ENCODE measurements around the gene TSPAN13. TPM values are rescaled to one million over a fixed set of nuclear protein-coding genes. Genes with fewer than 3 reads are reported as not detected.

Gene TSPAN13
- total and polyA plus RNA-seq, 10 of the 15 experiments (the other 5 are each of a cell fraction or from before 2014, with no cell fraction given), result 0.26 to 0.37 TPM; not detected in 8

DNA sequence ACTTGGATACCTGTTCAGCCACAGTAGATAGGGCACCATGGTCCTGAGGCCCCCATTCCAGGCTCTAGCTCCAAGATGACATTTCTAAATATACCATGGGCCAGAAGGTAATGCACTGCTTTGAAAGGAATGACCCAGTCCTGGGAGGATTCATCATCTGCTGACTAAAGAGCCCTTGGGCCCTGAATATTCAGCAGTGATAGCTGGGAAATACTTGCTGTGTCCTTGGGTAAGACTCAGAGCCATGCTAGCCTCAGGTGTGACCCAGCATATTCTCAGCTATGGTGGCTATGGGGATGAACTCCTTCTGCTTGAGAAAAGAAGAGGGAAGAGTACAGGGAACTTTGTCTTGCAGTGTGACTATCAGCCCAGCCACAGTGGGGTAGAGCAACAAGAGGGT, 72.5 kb downstream of the TSPAN13 start:
- no peak overlapping the region for H3K9ac ChIP-seq (ENCODE audit: control insufficient read depth, insufficient read depth, low read length)
- H3K27me3 ChIP-seq (replicated peaks in 1 of 2; ENCODE audit: control insufficient read depth in 2 of 2, insufficient read depth in 2 of 2, low read length in 1 of 2), result no peaks in the 10 kb centered on the region
- no peak overlapping the region for H2AFZ ChIP-seq (ENCODE audit: control insufficient read depth, low read depth, low read length)
- RAD21 ChIA-PET (ENCODE audit: unreplicated experiment), result no interaction called here
- H3K4me3 ChIP-seq, result no peak overlapping the region
- DNase-seq (ENCODE audit: low read depth, low spot score) (no peak), FAIRE-seq (no peak), ATAC-seq (no peak)
- SMC1A ChIA-PET (ENCODE audit: uncharacterized antibody, unreplicated experiment), result no interaction called here
- no peak overlapping the region for H3K27ac ChIP-seq (ENCODE audit: control insufficient read depth, insufficient read depth)
- no peaks in the 10 kb centered on the region for H3K4me1 ChIP-seq (ENCODE audit: control insufficient read depth, insufficient read depth, low read length)
- H4K20me1 ChIP-seq (ENCODE audit: control insufficient read depth, insufficient read depth), result no peaks in the 10 kb centered on the region
- in situ Hi-C loops (cut with MboI) (no loop called here), intact Hi-C loops (cut with micrococcal nuclease; ENCODE audit: unreplicated experiment) (no loop called here)
- CTCF ChIA-PET, result no interaction called here
- no peak overlapping the region for H3K4me2 ChIP-seq (ENCODE audit: control insufficient read depth, insufficient read depth)
- POLR2A ChIA-PET, result no interaction called here
- H3K79me2 ChIP-seq (ENCODE audit: control insufficient read depth, insufficient read depth, low read length), result no peaks in the 10 kb centered on the region
- no peak for TF ChIP-seq BCL3 (IDR thresholded peaks at IDR 0.05; ENCODE audit: borderline replicate concordance, insufficient read depth, low read depth, low read length, poor library complexity, severe bottlenecking)
- no peak for TF ChIP-seq FOXK2 (IDR thresholded peaks at IDR 0.05)
- TF ChIP-seq NRF1 (conservative IDR thresholded peaks at IDR 0.05; ENCODE audit: low read depth, low read length), result no peak
- TF ChIP-seq MAX (IDR thresholded peaks at IDR 0.05; ENCODE audit: low read depth, low read length), result no peak
- TF ChIP-seq SMC3 (IDR thresholded peaks at IDR 0.05; ENCODE audit: borderline replicate concordance, low read length), result no peak
- TF ChIP-seq BMI1 (IDR thresholded peaks at IDR 0.05; ENCODE audit: borderline replicate concordance), result no peak
- TF ChIP-seq TAF1 (IDR thresholded peaks at IDR 0.05; ENCODE audit: borderline replicate concordance, low read depth, low read length), result no peak
- TF ChIP-seq JUNB (IDR thresholded peaks at IDR 0.05), result no peak
- TF ChIP-seq, protein P1, sequence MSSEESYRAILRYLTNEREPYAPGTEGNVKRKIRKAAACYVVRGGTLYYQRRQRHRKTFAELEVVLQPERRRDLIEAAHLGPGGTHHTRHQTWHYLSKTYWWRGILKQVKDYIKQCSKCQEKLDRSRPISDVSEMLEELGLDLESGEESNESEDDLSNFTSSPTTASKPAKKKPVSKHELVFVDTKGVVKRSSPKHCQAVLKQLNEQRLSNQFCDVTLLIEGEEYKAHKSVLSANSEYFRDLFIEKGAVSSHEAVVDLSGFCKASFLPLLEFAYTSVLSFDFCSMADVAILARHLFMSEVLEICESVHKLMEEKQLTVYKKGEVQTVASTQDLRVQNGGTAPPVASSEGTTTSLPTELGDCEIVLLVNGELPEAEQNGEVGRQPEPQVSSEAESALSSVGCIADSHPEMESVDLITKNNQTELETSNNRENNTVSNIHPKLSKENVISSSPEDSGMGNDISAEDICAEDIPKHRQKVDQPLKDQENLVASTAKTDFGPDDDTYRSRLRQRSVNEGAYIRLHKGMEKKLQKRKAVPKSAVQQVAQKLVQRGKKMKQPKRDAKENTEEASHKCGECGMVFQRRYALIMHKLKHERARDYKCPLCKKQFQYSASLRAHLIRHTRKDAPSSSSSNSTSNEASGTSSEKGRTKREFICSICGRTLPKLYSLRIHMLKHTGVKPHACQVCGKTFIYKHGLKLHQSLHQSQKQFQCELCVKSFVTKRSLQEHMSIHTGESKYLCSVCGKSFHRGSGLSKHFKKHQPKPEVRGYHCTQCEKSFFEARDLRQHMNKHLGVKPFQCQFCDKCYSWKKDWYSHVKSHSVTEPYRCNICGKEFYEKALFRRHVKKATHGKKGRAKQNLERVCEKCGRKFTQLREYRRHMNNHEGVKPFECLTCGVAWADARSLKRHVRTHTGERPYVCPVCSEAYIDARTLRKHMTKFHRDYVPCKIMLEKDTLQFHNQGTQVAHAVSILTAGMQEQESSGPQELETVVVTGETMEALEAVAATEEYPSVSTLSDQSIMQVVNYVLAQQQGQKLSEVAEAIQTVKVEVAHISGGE (CRISPR knock-in tag; IDR thresholded peaks at IDR 0.05), result no peak
- no TSS peak for BruUV-seq (replicated peaks)
- no peaks in the 10 kb centered on the region for H3K9me3 ChIP-seq (replicated peaks; ENCODE audit: control insufficient read depth, insufficient read depth, low read length)
- no peaks in the 10 kb centered on the region for H3K36me3 ChIP-seq (ENCODE audit: control insufficient read depth in 2 of 2, insufficient read depth in 2 of 2, low read length in 1 of 2)

Data from GM12878 (cell line).